ENCODE measurements around the gene NUDT6.

The NUDT6 gene

GRCh38 chr4:122914938-122915337, 7.5 kb downstream of the NUDT6 start:
- no peak for DNase-seq (ENCODE audit: low read depth)
- TF ChIP-seq CTCF (IDR thresholded peaks at IDR 0.05; ENCODE audit: control insufficient read depth, extremely low read depth, insufficient read depth), result no peak
- H3K4me3 ChIP-seq (ENCODE audit: low read depth, low read length), result no peak overlapping the region

- peak; percentile 58 for TF ChIP-seq CTCF (IDR thresholded peaks at IDR 0.05; ENCODE audit: control insufficient read depth, extremely low read depth, insufficient read depth)
- no peak for DNase-seq (ENCODE audit: low read depth)
Measured at GRCh38 chr4:122914292-122914904, 8.0 kb downstream of the NUDT6 start.

DNA sequence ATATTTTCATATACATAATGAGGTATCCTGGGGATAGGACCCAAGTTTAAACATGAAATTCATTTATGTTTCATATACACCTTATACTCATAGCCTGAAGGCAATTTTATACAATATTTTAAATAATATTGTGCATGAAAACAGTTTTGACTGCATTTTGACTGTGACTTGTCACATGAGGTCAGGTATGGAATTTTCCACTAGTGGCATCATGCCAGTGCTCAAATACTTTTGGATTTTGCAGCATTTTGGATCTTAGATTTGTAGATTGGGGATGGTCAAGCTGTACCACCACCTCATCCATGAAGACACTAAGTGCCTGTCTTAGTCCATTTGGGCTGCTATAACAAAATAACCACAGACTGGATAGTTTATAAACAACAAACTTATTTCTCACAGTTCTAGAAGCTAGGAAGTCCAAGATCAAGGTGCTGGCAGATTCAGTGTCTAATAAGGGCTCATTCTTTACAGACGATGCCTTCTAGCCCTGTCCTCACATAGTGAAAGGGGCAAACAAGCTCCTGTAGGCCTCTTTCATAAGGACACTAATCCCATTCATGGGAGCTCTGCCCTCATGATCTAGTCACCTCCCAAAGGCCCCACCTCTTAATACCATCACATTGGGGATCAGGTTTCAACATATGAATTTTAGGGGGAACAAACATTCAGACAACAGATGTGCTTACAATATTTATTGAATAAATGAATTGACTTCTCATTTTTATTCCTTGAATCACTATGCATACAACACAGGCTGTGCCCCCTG, 9.4 kb downstream of the NUDT6 start:
- TF ChIP-seq CTCF (IDR thresholded peaks at IDR 0.05; ENCODE audit: control insufficient read depth, extremely low read depth, insufficient read depth), result no peak
- no peak for DNase-seq (ENCODE audit: low read depth)
- no peak overlapping the region for H3K4me3 ChIP-seq (ENCODE audit: low read depth, low read length)

More at GRCh38 chr4:122914292-122914904, 8.0 kb downstream of the NUDT6 start:
- H3K4me3 ChIP-seq (ENCODE audit: low read depth, low read length), result no peak overlapping the region

DNA sequence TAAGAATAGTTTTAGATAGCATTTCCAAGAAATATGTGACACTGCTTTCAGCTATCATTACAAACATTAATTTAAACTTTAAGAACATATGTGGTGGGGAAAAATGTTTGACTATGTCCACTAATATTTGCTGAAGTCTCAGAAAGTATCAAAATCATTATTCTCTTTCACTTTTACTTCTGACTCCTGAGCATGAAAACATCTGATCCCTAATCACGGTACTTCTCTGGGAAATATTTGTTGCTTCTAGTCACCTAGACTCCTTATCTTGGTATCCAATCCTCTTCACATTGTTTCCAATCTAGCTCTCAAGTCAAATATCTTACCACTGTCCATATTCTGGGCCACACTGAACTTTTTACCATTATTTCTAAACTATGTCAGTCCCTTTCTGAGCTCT, 10.8 kb downstream of the NUDT6 start:
- no peak for DNase-seq (ENCODE audit: low read depth)
- no peak for TF ChIP-seq CTCF (IDR thresholded peaks at IDR 0.05; ENCODE audit: control insufficient read depth, extremely low read depth, insufficient read depth)
- no peak overlapping the region for H3K4me3 ChIP-seq (ENCODE audit: low read depth, low read length)

DNA sequence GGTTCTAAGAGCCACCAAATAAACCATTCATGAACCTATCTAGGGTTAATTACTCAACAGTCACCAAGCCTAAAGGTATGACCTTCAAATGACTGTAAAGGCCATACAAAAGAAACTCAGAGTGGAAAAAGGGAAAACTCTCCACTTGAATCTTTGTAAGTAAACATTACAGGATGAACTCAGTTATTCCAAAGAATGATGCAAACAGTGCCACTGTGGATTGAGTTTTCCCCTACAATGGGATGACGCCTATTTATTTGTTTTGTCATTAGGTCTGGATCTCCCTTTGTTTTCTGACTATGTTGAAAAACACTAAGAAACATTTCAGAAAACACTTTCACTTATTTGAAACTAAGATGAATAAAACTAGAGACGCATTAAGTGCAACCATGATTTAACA, 12.7 kb downstream of the NUDT6 start:
- DNase-seq (ENCODE audit: low read depth), result no peak
- H3K4me3 ChIP-seq (ENCODE audit: low read depth, low read length), result no peak overlapping the region
- no peak for TF ChIP-seq CTCF (IDR thresholded peaks at IDR 0.05; ENCODE audit: control insufficient read depth, extremely low read depth, insufficient read depth)

GRCh38 chr4:122908223-122908622, 14.2 kb downstream of the NUDT6 start:
- no peak overlapping the region for H3K4me3 ChIP-seq (ENCODE audit: low read depth, low read length)
- no peak for TF ChIP-seq CTCF (IDR thresholded peaks at IDR 0.05; ENCODE audit: control insufficient read depth, extremely low read depth, insufficient read depth)
- DNase-seq (ENCODE audit: low read depth), result no peak
